Measurements from ENCODE around the gene CYB561A3. TPM values are rescaled to one million over a fixed set of nuclear protein-coding genes. Genes with fewer than 3 reads are reported as not detected.

The CYB561A3 gene
- total RNA-seq, 1 experiment from 2014 or later = 96.9 TPM

GRCh38 chr11:61353131-61354067 lies 8.3 kb downstream of the CYB561A3 start:
- intact Hi-C loops (cut with micrococcal nuclease; ENCODE audit: unreplicated experiment) = no loop called here
- H3K4me1 ChIP-seq (replicated peaks; ENCODE audit: insufficient read depth) = no peaks in the 10 kb centered on the region
- TF ChIP-seq CTCF (conservative IDR thresholded peaks at IDR 0.05) (no peak), EZH2 (IDR thresholded peaks at IDR 0.05; ENCODE audit: low read depth) (no peak)
- no peak overlapping the region for H3K4me2 ChIP-seq
- no peak overlapping the region for H2AFZ ChIP-seq
- no peaks in the 10 kb centered on the region for H3K27me3 ChIP-seq (ENCODE audit: insufficient read depth, low read depth)
- no peaks in the 10 kb centered on the region for H3K9me3 ChIP-seq (ENCODE audit: insufficient read depth, low read depth)
- H3K9me2 ChIP-seq (ENCODE audit: insufficient read depth) = no peaks in the 10 kb centered on the region
- no TSS peak for BruUV-seq (replicated peaks)
- H3F3A ChIP-seq (ENCODE audit: insufficient read depth, low read depth) = 0 out of 2 replicates have a peak, but pooled peaks cover 4% of the 10 kb centered on the region
- H4K20me1 ChIP-seq (ENCODE audit: insufficient read depth) = no peaks in the 10 kb centered on the region
- H3K36me3 ChIP-seq (ENCODE audit: low read depth) = 0 out of 2 replicates have a peak, but pooled peaks cover 7% of the 10 kb centered on the region
- POLR2A ChIA-PET (ENCODE audit: unreplicated experiment) = interaction anchor here (0.5 to 0.6 kb wide), 2 partner anchors 9 to 32 kb away, joined by 3 read pairs; partner anchors contain the start of genes CYB561A3 and TMEM138
- DNase-seq = no peak
- CTCF ChIA-PET = no interaction called here
- no peak overlapping the region for H3K27ac ChIP-seq
- no peaks in the 10 kb centered on the region for H3K79me2 ChIP-seq (ENCODE audit: low read depth)
- no peak overlapping the region for H3K4me3 ChIP-seq

GRCh38 chr11:61352038-61352437 lies 9.6 kb downstream of the CYB561A3 start:
- no TSS peak for BruUV-seq (replicated peaks)
- Histone ChIP-seq H3K27me3 (ENCODE audit: insufficient read depth, low read depth) (no peaks in the 10 kb centered on the region), H3K4me1 (replicated peaks; ENCODE audit: insufficient read depth) (no peaks in the 10 kb centered on the region), H3F3A (ENCODE audit: insufficient read depth, low read depth) (0 out of 2 replicates have a peak, but pooled peaks cover 4% of the 10 kb centered on the region), H3K27ac (no peak overlapping the region), H3K9me2 (ENCODE audit: insufficient read depth) (no peaks in the 10 kb centered on the region), H3K4me2 (no peak overlapping the region), H4K20me1 (ENCODE audit: insufficient read depth) (no peaks in the 10 kb centered on the region), H3K9me3 (ENCODE audit: insufficient read depth, low read depth) (no peaks in the 10 kb centered on the region), H2AFZ (no peak overlapping the region), H3K36me3 (ENCODE audit: low read depth) (0 out of 2 replicates have a peak, but pooled peaks cover 7% of the 10 kb centered on the region), H3K4me3 (no peak overlapping the region), H3K79me2 (ENCODE audit: low read depth) (no peaks in the 10 kb centered on the region)
- intact Hi-C loops (cut with micrococcal nuclease; ENCODE audit: unreplicated experiment) = no loop called here
- TF ChIP-seq CTCF (conservative IDR thresholded peaks at IDR 0.05) (no peak), EZH2 (IDR thresholded peaks at IDR 0.05; ENCODE audit: low read depth) (no peak)
- POLR2A ChIA-PET (ENCODE audit: unreplicated experiment) = no interaction called here
- DNase-seq = no peak
- CTCF ChIA-PET = interaction anchor here (0.7 kb wide), 1 partner anchor 149 kb away, joined by 3 read pairs; no protein-coding TSS in a partner anchor

- Histone ChIP-seq H3K36me3 (ENCODE audit: low read depth) (0 out of 2 replicates have a peak, but pooled peaks cover 7% of the 10 kb centered on the region), H3K27ac (no peak overlapping the region), H3K4me2 (no peak overlapping the region), H3K9me2 (ENCODE audit: insufficient read depth) (no peaks in the 10 kb centered on the region), H3K9me3 (ENCODE audit: insufficient read depth, low read depth) (no peaks in the 10 kb centered on the region), H3K4me1 (replicated peaks; ENCODE audit: insufficient read depth) (no peaks in the 10 kb centered on the region), H2AFZ (no peak overlapping the region), H3K4me3 (no peak overlapping the region), H3K79me2 (ENCODE audit: low read depth) (no peaks in the 10 kb centered on the region), H3F3A (ENCODE audit: insufficient read depth, low read depth) (0 out of 2 replicates have a peak, but pooled peaks cover 4% of the 10 kb centered on the region), H3K27me3 (ENCODE audit: insufficient read depth, low read depth) (no peaks in the 10 kb centered on the region), H4K20me1 (ENCODE audit: insufficient read depth) (no peaks in the 10 kb centered on the region)
- POLR2A ChIA-PET (ENCODE audit: unreplicated experiment) = no interaction called here
- no peak for DNase-seq
- CTCF ChIA-PET = no interaction called here
- intact Hi-C loops (cut with micrococcal nuclease; ENCODE audit: unreplicated experiment) = no loop called here
- TF ChIP-seq CTCF (conservative IDR thresholded peaks at IDR 0.05) (no peak), EZH2 (IDR thresholded peaks at IDR 0.05; ENCODE audit: low read depth) (no peak)
- no TSS peak for BruUV-seq (replicated peaks)
Measured at GRCh38 chr11:61350803-61351202, 10.9 kb downstream of the CYB561A3 start.

Measured in PC-9 (cell line).